B cell (primary cell): ENCODE measurements around the gene KIF21A. TPM values are rescaled to one million over a fixed set of nuclear protein-coding genes. Genes with fewer than 3 reads are reported as not detected.
"Not testable (repeated sequence)": the region's sequence is repeated elsewhere in the genome, so short reads cannot be mapped to it uniquely, and the experiment has no call there.

ENCODE experiments used
- ATAC-seq: fragments of 200-7000 bp; cut with Tn5 transposase; one replicate; pipeline ENCODE4 v1.10.0; 2021; ENCODE audit warnings: low read depth, mild to moderate bottlenecking, moderate number of reproducible peaks, moderate library complexity
- CTCF ChIA-PET: fragments of 350-600 bp; sonication (Branson Sonifier 250); formaldehyde crosslinking; loops from one replicate; lab custom pipeline; 2021; ENCODE audit warnings: antibody characterized with exemption, inconsistent platforms; lab: Charles Lee
- POLR2A ChIA-PET: fragments of 350-600 bp; sonication (Branson Sonifier 250); formaldehyde crosslinking; loops from one replicate; lab custom pipeline; 2021; ENCODE audit warnings: antibody characterized with exemption; lab: Charles Lee
- DNase-seq: peaks from one replicate; pipeline ENCODE4 v3.0.0; 2013
- H2AFZ ChIP-seq: 2 replicates; pipeline ENCODE4 v1.6.1; 2012; ENCODE audit warnings: mild to moderate bottlenecking, low read depth, low read length; ENCODE audit not compliant: insufficient read depth, poor library complexity, severe bottlenecking
- H3K27ac ChIP-seq, 2 donors: 1 replicate in 1 of 2; 2 replicates in 1 of 2; pipeline ENCODE4 v1.5.1; 2012 to 2013; ENCODE audit warnings: low read length in 2 of 2, mild to moderate bottlenecking in 2 of 2, moderate library complexity in 1 of 2
- H3K27me3 ChIP-seq, 4 experiments: fragments of 200-600 bp in 1 of 4; sonication (generic) in 1 of 4; replicated peaks in 1 of 4; 1 replicate in 2 of 4; 2 replicates in 2 of 4; pipeline versions ENCODE4 v1.6.1 to v1.7.0; 2013 to 2016; ENCODE audit warnings: low read length in 3 of 4, mild to moderate bottlenecking in 2 of 4, mixed read lengths in 1 of 4, moderate library complexity in 1 of 4; ENCODE audit not compliant: insufficient read depth in 4 of 4, control insufficient read depth in 3 of 4; ENCODE audit errors: control extremely low read depth in 1 of 4
- H3K36me3 ChIP-seq, 2 experiments: replicated peaks in 1 of 2; 1 replicate in 1 of 2; 2 replicates in 1 of 2; pipeline versions ENCODE4 v1.6.1 to v1.7.1; 2013; ENCODE audit warnings: low read length in 1 of 2; ENCODE audit not compliant: insufficient read depth in 2 of 2, control insufficient read depth in 1 of 2; ENCODE audit errors: control extremely low read depth in 1 of 2, extremely low read depth in 1 of 2
- H3K4me1 ChIP-seq, 2 donors: fragments of 200-600 bp in 1 of 2; sonication (generic) in 1 of 2; 1 replicate in 1 of 2; 2 replicates in 1 of 2; pipeline versions ENCODE4 v1.5.1 to v1.6.1; 2013 to 2017; ENCODE audit warnings: low read length in 2 of 2; ENCODE audit not compliant: control insufficient read depth in 2 of 2, insufficient read depth in 2 of 2
- H3K4me2 ChIP-seq: replicated peaks from 2 replicates; pipeline ENCODE3; 2012; ENCODE audit warnings: mild to moderate bottlenecking, low read depth, low read length; ENCODE audit not compliant: poor library complexity, severe bottlenecking
- H3K4me3 ChIP-seq, 5 experiments: fragments of 200-600 bp in 1 of 5; sonication (generic) in 1 of 5; 1 replicate in 3 of 5; 2 replicates in 2 of 5; pipeline versions ENCODE4 v1.5.1 to v1.7.0; 2011 to 2016; ENCODE audit warnings: low read length in 4 of 5, mild to moderate bottlenecking in 4 of 5, low read depth in 2 of 5, control low read depth in 1 of 5, moderate library complexity in 1 of 5; ENCODE audit not compliant: insufficient read depth in 1 of 5; ENCODE audit errors: control extremely low read depth in 1 of 5, extremely low read depth in 1 of 5
- H3K79me2 ChIP-seq: fragments of 200-600 bp; sonication (generic); one replicate; pipeline ENCODE4 v1.6.0; 2016; ENCODE audit warnings: low read length; ENCODE audit not compliant: control insufficient read depth, insufficient read depth
- H3K9ac ChIP-seq: fragments of 200-600 bp; sonication (generic); 2 replicates; pipeline ENCODE4 v1.6.1; 2017; ENCODE audit warnings: mild to moderate bottlenecking, low read length, moderate library complexity
- H3K9me3 ChIP-seq, 3 donors: one replicate each; pipeline versions ENCODE4 v1.6.1 to v1.7.1; 2013; ENCODE audit warnings: low read length in 2 of 3; ENCODE audit not compliant: control insufficient read depth in 2 of 3, insufficient read depth in 1 of 3; ENCODE audit errors: control extremely low read depth in 1 of 3
- H4K20me1 ChIP-seq: 2 replicates; pipeline ENCODE4 v1.6.0; 2012; ENCODE audit warnings: mild to moderate bottlenecking, low read length; ENCODE audit not compliant: insufficient read depth, control insufficient read depth, poor library complexity, severe bottlenecking
- H3K27ac Mint-ChIP-seq: one replicate; pipeline ENCODE4 v1.8.0; 2021; ENCODE audit warnings: mixed read lengths
- H3K27me3 Mint-ChIP-seq: one replicate; pipeline ENCODE4 v1.8.0; 2021; ENCODE audit warnings: mixed read lengths
- H3K4me1 Mint-ChIP-seq: one replicate; pipeline ENCODE4 v1.8.0; 2021; ENCODE audit warnings: mixed read lengths
- H3K4me3 Mint-ChIP-seq: one replicate; pipeline ENCODE4 v1.8.0; 2021; ENCODE audit warnings: mixed read lengths
- H3K9me3 Mint-ChIP-seq: one replicate; pipeline ENCODE4 v1.8.0; 2022; ENCODE audit warnings: mixed read lengths; ENCODE audit not compliant: insufficient read depth
- CTCF ChIP-seq: fragments of 200-600 bp; IDR thresholded peaks from one replicate; pipeline ENCODE4 v1.8.0; 2022; ENCODE audit warnings: antibody characterized with exemption, mild to moderate bottlenecking
- EZH2 ChIP-seq: IDR thresholded peaks from 2 replicates; pipeline ENCODE4 v1.6.1; 2012; ENCODE audit warnings: borderline replicate concordance, low read depth, mild to moderate bottlenecking, moderate library complexity, low read length; ENCODE audit not compliant: insufficient read depth, poor library complexity, severe bottlenecking
- WGBS: methylation state at CpG from one replicate; pipeline ENCODE4 v1.1.5; 2013; ENCODE audit warnings: missing lambda C conversion rate; ENCODE audit not compliant: insufficient coverage; 5-methylcytosine and 5-hydroxymethylcytosine counted together
- intact Hi-C: fragments of 100-400 bp; cut with micrococcal nuclease; formaldehyde crosslinking; loops from one replicate; pipeline ENCODE4 v1.10.0; 2022
- polyA plus RNA-seq: library from polyadenylated mRNA; depleted of rRNA; stranded (reverse); fragments of >200 nt; gene quantifications from 2 replicates; pipeline ENCODE4 v1.2.3, GENCODE V29; 2012
- total RNA-seq, 2 donors: library from RNA; stranded (reverse); fragments of 120-200 nt in 1 of 2; gene quantifications; 1 replicate in 1 of 2; 2 replicates in 1 of 2; pipeline versions ENCODE4 v1.2.3 to v1.2.4, GENCODE V29; 2013 to 2022

KIF21A gene
- total and polyA plus RNA-seq, 2 donors (not counting 1 experiment from before 2014, with no cell fraction given): 0.33 to 2.2 TPM

DNA sequence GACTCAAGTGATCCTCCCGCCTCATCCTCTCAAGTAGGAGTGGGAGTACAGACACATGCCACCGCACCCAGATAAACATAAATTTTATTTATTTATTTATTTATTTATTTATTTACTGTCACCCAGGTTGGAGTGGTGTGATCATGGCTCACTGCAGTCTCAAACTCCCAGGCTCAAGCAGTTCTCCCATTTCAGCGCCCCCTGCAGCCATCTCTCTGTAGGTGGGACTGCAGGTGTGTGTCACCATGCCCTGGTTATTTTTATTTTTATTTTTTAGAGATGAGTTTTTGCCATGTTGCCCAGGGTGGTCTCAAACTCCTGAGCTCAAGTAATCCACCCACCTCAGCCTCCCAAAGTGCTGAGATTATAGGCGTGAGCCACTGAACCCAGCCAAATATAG, 33.2 kb upstream of the KIF21A start:
- no peaks in the 10 kb centered on the region for H3K9me3 Mint-ChIP-seq
- no peaks in the 10 kb centered on the region for H4K20me1 ChIP-seq
- intact Hi-C loops: no loop called here
- H3K9ac ChIP-seq: no peak overlapping the region
- H3K4me2 ChIP-seq: no peak overlapping the region
- WGBS: 100% methylated on average over 1 of the region's 4 CpGs
- TF ChIP-seq EZH2 (no peak), CTCF (no peak)
- no peaks in the 10 kb centered on the region for H3K36me3 ChIP-seq
- DNase-seq: no peak
- H2AFZ ChIP-seq: no peak overlapping the region
- H3K9me3 ChIP-seq: peaks cover 0 to 7% (median 0%) of the 10 kb centered on the region in 3 donors
- ChIA-PET CTCF (no interaction called here), POLR2A (no interaction called here)
- no peak overlapping the region for H3K27ac Mint-ChIP-seq
- no peak overlapping the region for H3K4me3 Mint-ChIP-seq
- no peak overlapping the region for H3K27ac ChIP-seq
- H3K4me1 ChIP-seq: no peaks in the 10 kb centered on the region
- H3K4me3 ChIP-seq: no peak overlapping the region
- no peaks in the 10 kb centered on the region for H3K27me3 ChIP-seq
- no peak for ATAC-seq
- peaks cover 20% of the 10 kb centered on the region for H3K27me3 Mint-ChIP-seq
- H3K79me2 ChIP-seq: no peaks in the 10 kb centered on the region
- H3K4me1 Mint-ChIP-seq: no peaks in the 10 kb centered on the region

GRCh38 chr12:39475136-39475535, 32.2 kb upstream of the KIF21A start:
- H4K20me1 ChIP-seq, H3K36me3 ChIP-seq, H3K4me3 Mint-ChIP-seq, H3K4me2 ChIP-seq, H3K9ac ChIP-seq, H3K4me1 ChIP-seq, H3K9me3 ChIP-seq, intact Hi-C loops, H3K27me3 ChIP-seq, H3K4me1 Mint-ChIP-seq, H3K79me2 ChIP-seq, H3K4me3 ChIP-seq, CTCF ChIA-PET, H3K27ac Mint-ChIP-seq, POLR2A ChIA-PET, ATAC-seq, H2AFZ ChIP-seq, H3K9me3 Mint-ChIP-seq, DNase-seq, H3K27ac ChIP-seq: not testable (repeated sequence)
- peaks cover 20% of the 10 kb centered on the region for H3K27me3 Mint-ChIP-seq
- 96% methylated on average over 3 of the region's 11 CpGs for WGBS
